Esophagus muscularis mucosa (tissue), 4 donors: ENCODE measurements around the gene GPBP1.

ENCODE experiments used
- EP300 ChIP-seq: sonication (generic); formaldehyde crosslinking; IDR thresholded peaks from one replicate; pipeline ENCODE4 v1.6.1; 2017; ENCODE audit warnings: antibody characterized with exemption
- POLR2A ChIP-seq: fragments of 450-650 bp; IDR thresholded peaks from one replicate; pipeline ENCODE4 v1.6.1; 2017; ENCODE audit warnings: antibody characterized with exemption, moderate library complexity, mild to moderate bottlenecking, low read depth
- POLR2AphosphoS5 ChIP-seq, 2 donors: sonication (generic); formaldehyde crosslinking; IDR thresholded peaks; one replicate each; pipeline ENCODE4 v1.6.1; 2017; ENCODE audit warnings: antibody characterized with exemption in 2 of 2
- TF ChIP-seq, protein P1 (sequence below), 3 experiments: fragments of 200-600 bp in 2 of 3; fragments of 450-650 bp in 1 of 3; sonication (generic) in 2 of 3; IDR thresholded peaks; one replicate each; pipeline ENCODE4 v1.5.1; 2017 to 2019; ENCODE audit warnings: antibody characterized with exemption in 3 of 3, mild to moderate bottlenecking in 2 of 3, moderate library complexity in 1 of 3

DNA sequence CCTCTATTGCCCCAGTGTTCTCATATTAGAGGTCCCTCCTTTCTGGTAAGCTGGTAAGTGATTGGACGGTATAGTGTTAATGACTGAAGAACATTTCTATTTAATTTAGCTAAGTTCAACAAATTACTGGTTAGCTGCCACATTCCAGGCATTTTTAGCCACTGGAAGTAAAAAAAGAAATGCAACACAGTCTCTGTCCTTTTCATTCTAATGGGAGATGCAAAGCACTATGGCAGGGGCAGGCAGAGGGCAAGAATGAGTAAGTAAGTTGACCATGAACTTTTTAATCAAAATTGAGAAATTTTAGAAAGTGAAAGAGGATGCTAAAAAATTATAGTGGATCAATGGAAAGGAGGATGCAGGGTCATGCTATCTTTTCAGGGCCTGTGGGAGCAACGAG, 137.4 kb downstream of the GPBP1 start:
- TF ChIP-seq, protein P1, sequence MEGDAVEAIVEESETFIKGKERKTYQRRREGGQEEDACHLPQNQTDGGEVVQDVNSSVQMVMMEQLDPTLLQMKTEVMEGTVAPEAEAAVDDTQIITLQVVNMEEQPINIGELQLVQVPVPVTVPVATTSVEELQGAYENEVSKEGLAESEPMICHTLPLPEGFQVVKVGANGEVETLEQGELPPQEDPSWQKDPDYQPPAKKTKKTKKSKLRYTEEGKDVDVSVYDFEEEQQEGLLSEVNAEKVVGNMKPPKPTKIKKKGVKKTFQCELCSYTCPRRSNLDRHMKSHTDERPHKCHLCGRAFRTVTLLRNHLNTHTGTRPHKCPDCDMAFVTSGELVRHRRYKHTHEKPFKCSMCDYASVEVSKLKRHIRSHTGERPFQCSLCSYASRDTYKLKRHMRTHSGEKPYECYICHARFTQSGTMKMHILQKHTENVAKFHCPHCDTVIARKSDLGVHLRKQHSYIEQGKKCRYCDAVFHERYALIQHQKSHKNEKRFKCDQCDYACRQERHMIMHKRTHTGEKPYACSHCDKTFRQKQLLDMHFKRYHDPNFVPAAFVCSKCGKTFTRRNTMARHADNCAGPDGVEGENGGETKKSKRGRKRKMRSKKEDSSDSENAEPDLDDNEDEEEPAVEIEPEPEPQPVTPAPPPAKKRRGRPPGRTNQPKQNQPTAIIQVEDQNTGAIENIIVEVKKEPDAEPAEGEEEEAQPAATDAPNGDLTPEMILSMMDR (IDR thresholded peaks at IDR 0.05) = no peak
- TF ChIP-seq EP300 = no peak
- TF ChIP-seq POLR2A = no peak
- TF ChIP-seq POLR2AphosphoS5 (IDR thresholded peaks at IDR 0.05) = no peak
